Kasumi-1 (cell line): ENCODE measurements around the gene SYPL2.

ENCODE experiments used
- DNase-seq, 2 experiments: peaks; one replicate each; lab custom pipeline; 2025; lab: John Stamatoyannopoulos, UW

SYPL2 gene

GRCh38 chr1:109514846-109515245 lies 48.5 kb downstream of the SYPL2 start:
- DNase-seq = no peak

GRCh38 chr1:109516872-109517271 lies 50.5 kb downstream of the SYPL2 start:
- no peak for DNase-seq

GRCh38 chr1:109517337-109517736 lies 51.0 kb downstream of the SYPL2 start:
- no peak for DNase-seq

- no peak for DNase-seq
Observed at GRCh38 chr1:109521002-109521951, 54.9 kb downstream of the SYPL2 start.

- DNase-seq = no peak
Observed at GRCh38 chr1:109522026-109522425, 55.7 kb downstream of the SYPL2 start.

- no peak for DNase-seq
Observed at GRCh38 chr1:109523706-109524105, 57.4 kb downstream of the SYPL2 start.

- no peak for DNase-seq
Observed at GRCh38 chr1:109527098-109527811, 60.9 kb downstream of the SYPL2 start.

- no peak for DNase-seq
Observed at GRCh38 chr1:109527846-109528695, 61.7 kb downstream of the SYPL2 start.

- no peak for DNase-seq
Observed at GRCh38 chr1:109528712-109529111, 62.4 kb downstream of the SYPL2 start.

GRCh38 chr1:109529881-109530456 lies 63.6 kb downstream of the SYPL2 start:
- DNase-seq = no peak

GRCh38 chr1:109530457-109531087 lies 64.2 kb downstream of the SYPL2 start:
- DNase-seq = no peak

GRCh38 chr1:109531380-109531779 lies 65.0 kb downstream of the SYPL2 start:
- no peak for DNase-seq
